8988T (cell line): ENCODE results near the gene SART3.
"Not testable (repeated sequence)": the region's sequence is repeated elsewhere in the genome, so short reads cannot be mapped to it uniquely, and the experiment has no call there.

Experiments
- DNase-seq: peaks from one replicate; pipeline ENCODE4 v3.0.0; 2011

SART3 gene

GRCh38 chr12:108581311-108582227, 20.6 kb upstream of the SART3 start:
- no peak for DNase-seq

- no peak for DNase-seq
Measured at GRCh38 chr12:108580531-108580930, 19.6 kb upstream of the SART3 start.

- no peak for DNase-seq
Measured at GRCh38 chr12:108578813-108579212, 17.8 kb upstream of the SART3 start.

GRCh38 chr12:108578264-108578663, 17.3 kb upstream of the SART3 start:
- DNase-seq: no peak

GRCh38 chr12:108577458-108577857, 16.5 kb upstream of the SART3 start:
- DNase-seq: no peak

GRCh38 chr12:108576660-108577234, 15.8 kb upstream of the SART3 start:
- DNase-seq: no peak

- DNase-seq: no peak
Measured at GRCh38 chr12:108575199-108575912, 14.4 kb upstream of the SART3 start.

GRCh38 chr12:108574276-108574675, 13.3 kb upstream of the SART3 start:
- DNase-seq: not testable (repeated sequence)

- no peak for DNase-seq
Measured at GRCh38 chr12:108573317-108573716, 12.3 kb upstream of the SART3 start.

- DNase-seq: no peak
Measured at GRCh38 chr12:108572166-108572790, 11.3 kb upstream of the SART3 start.

- no peak for DNase-seq
Measured at GRCh38 chr12:108571609-108572165, 10.7 kb upstream of the SART3 start.

- DNase-seq: no peak
Measured at GRCh38 chr12:108570743-108571608, 10.0 kb upstream of the SART3 start.

GRCh38 chr12:108568338-108569154, 7.6 kb upstream of the SART3 start:
- no peak for DNase-seq

- no peak for DNase-seq
Measured at GRCh38 chr12:108567406-108568337, 6.7 kb upstream of the SART3 start.

GRCh38 chr12:108566452-108566851, 5.5 kb upstream of the SART3 start:
- no peak for DNase-seq

GRCh38 chr12:108565976-108566375, 5.0 kb upstream of the SART3 start:
- DNase-seq: no peak

- DNase-seq: no peak
Measured at GRCh38 chr12:108565146-108565545, 4.2 kb upstream of the SART3 start.

- no peak for DNase-seq
Measured at GRCh38 chr12:108564724-108565123, 3.8 kb upstream of the SART3 start.

GRCh38 chr12:108563804-108564151, 2.8 kb upstream of the SART3 start:
- DNase-seq: no peak
